G401 (cell line): ENCODE measurements around the gene NKD1. TPM values are rescaled to one million over a fixed set of nuclear protein-coding genes. Genes with fewer than 3 reads are reported as not detected.

Experiments
- DNase-seq: peaks from one replicate; pipeline ENCODE4 v3.0.0-alpha.2; 2015; ENCODE audit warnings: low spot score
- in situ Hi-C: cut with HindIII; loops from 2 replicates; pipeline ENCODE4 v1.10.0; 2016; ENCODE audit warnings: low sequenced_read_pairs, mixed read lengths
- total RNA-seq: library from RNA; depleted of rRNA; stranded (reverse); fragments of >200 nt; shearing (Covaris generic); gene quantifications from 2 replicates; pipeline ENCODE4 v1.2.3, GENCODE V29; 2014

Gene NKD1
- total RNA-seq, 1 experiment from 2014 or later, result not detected

GRCh38 chr16:50631985-50632576 lies 83.9 kb downstream of the NKD1 start:
- DNase-seq, result no peak
- in situ Hi-C loops, result no loop called here

- in situ Hi-C loops, result no loop called here
- no peak for DNase-seq
These were observed 85.0 kb downstream of the NKD1 start for GRCh38 chr16:50632927-50633800.

GRCh38 chr16:50634090-50634489 lies 85.9 kb downstream of the NKD1 start:
- DNase-seq, result no peak
- in situ Hi-C loops, result no loop called here

DNA sequence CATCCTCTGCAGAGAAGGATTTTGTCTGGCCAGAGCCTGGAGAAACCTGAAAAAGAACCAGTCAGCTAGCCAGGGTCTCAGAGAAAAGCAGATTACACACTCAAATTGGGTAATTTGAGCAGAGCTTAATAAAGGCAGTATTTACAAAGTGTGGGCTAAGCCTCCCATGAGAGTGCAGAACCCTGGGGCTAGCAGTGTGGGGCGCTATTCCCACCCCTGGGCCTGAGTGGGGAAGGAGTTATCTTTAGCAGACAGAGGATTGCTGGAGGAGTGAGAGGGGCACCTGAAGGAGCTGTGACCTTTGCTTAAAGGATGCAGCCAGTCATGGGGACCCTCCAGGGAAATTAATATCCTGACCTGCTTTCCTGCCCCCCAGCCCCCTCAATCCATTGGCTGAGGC lies 86.8 kb downstream of the NKD1 start:
- no peak for DNase-seq
- in situ Hi-C loops, result no loop called here

DNA sequence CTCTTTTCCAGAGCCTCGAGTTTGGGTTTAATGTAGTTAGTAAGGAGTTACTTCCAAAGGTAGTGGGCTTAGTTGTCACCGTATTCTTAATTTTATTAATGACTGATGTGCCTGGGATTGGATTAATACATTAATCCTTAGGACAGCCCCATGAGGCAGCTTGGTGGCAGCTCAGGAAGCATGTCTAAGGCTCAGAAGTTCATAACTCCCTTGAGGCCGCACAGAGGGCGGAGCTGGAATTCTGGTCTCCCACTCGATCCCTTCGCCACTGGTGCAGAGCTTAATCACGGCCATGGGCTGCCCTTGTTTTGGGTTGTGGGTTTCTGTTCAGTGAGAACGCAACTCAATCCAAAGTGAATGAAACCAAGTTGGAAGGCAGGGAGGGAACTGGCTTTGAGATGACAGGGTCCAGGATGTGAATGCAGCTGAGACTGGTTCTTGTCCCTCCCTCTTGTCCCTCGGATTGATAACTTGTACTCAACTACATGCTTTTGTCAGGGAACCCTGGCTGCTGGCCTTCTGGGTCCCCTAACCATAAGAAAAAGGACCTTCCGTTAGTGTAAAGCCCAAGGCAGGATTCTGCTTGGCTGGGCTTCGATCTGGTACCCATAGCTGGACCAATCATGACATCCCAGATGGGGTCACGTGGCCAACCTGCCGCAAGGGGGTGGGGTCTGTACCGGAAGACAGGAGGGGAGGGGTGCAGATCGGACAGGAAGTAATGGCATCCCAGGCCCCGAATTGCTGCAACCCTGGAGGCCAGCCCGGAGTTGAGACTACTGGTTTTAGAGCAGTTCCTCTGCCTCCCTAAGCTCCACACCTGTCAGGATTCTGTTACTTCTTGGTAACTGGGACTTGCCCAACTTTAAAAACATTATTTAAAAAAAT lies 87.6 kb downstream of the NKD1 start:
- in situ Hi-C loops, result no loop called here
- no peak for DNase-seq

DNA sequence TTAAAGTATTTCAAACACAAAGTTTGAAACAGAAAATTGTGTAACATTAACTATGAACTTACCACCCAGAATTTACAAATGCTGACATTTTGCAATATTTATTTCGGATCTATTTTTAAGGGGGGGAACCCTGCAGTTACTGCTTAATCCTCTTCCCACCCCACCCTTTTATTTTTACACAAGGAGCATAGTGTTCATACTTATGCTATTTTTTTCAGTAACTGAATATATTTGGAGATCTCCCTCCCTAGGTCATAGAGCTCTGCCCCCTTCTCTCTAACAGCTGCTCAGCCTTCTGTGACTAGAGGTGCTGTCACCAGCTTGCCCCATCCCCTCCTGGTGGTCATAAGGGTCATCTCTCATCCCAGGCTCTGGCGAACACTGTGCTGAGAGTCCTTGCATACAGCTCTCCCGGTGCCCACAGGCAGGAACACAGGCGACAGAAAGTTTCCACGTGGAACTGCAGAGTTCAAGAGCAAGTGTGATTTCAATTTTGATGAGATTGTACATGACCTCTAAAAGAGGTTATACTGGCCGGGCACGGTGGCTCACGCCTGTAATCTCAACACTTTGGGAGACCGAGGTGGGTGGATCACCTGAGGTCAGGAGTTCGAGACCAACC lies 88.7 kb downstream of the NKD1 start:
- in situ Hi-C loops, result no loop called here
- DNase-seq, result no peak

DNA sequence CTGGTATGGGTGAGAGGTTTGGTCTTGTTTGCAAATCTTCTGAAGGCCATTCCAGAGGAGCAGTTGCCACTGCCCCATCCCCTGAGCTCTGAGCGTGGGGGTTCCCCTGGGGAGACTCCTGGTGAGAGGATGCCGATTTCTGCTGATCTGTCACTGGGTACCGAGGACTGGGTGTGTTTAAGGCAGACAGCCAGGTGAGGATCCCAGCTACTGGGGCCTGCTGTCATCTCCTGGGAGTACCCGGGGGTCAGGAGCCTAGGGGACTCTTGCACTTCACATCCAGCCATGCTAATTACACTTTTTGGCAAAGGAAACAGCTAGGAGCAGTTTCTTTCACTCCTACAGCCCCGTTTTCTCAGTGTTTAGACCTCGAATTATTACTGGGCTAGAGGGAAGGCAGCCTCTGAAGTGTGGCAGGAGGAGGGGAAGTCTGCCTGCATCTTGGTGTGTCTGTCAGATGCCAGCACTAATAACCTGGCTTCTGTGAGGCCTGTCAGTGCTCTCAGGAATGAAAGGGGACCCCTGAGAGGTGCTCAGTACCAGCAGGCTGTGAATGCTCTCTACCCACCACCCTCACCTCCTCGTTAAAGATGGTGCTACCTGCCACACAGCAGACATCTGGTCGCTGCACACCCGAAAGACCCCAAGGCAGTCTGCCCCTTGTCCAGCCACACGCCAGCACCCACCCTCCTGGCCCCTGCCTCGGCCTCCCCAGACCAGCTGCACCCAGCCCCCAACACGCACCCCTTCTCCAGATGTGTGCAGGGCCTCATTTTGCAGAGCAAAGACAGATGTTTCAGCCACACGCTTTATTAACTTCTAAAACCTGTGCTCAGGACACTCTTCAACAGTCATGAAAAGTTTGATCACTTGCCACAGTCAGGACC lies 89.8 kb downstream of the NKD1 start:
- in situ Hi-C loops, result no loop called here
- no peak for DNase-seq

- no peak for DNase-seq
- in situ Hi-C loops, result no loop called here
These were observed 90.8 kb downstream of the NKD1 start for GRCh38 chr16:50638816-50639670.

DNA sequence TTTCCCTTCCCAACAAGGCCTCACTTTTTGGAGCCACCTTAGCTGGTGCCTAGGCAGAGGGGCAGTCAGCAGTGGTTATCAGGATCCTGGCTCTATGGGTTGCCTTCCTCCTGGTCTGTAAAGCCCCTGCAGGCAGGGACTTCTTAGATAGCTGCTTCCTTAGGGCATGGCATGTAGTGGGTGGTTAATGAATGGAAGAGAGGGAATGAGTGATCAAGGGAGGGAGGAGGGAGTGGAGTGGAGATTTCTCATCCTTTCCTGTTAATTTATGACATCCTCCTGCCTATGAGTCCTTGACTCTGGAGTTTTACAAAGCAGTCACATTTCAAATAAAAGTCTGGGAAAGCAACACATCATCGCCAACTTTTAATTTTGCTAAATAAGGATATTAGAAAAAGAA lies 92.2 kb downstream of the NKD1 start:
- no peak for DNase-seq
- in situ Hi-C loops, result no loop called here

DNA sequence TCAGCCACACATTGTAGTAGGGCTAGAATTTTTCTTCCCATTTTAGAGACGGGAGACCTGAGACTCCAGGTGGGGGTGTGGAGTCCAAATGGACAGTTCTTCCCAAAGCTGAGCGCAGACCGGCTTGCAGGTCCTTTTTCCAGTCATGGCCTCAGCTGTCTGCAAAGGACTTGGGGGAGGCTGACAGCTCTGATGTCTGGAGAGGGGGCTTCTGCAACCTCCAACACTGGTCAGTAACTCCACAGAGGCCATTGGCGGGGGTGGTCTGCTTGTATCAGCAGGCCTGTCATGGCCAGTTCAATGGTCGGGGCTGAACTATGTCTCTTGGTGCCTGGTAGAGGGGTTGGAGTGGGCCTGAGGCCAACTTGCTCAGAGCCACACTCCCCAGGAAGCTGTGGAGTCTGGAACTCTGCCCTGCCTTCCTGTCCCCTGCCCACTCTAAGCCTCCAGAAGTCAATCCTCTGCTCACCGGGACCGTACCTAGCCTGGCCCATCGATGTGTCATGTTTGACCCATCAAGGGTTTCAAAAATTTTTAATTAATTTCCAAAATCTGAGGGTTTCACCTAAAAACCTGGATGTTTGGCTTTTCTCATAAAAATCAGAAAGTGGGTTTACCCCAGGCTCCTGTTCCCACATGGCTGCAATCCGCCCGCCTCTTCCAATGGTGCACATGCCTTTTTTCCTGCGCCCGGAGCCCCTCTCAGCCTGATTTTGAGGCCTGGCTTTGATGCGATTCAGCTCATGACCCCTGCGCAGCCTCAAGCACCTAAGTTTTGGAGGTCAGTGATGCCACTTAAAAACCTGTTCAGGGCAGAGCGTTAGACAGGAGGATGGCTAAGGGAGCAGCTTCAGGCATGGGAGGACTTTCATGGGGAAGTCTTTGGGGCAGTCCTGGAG lies 93.0 kb downstream of the NKD1 start:
- DNase-seq, result no peak
- in situ Hi-C loops, result no loop called here

- in situ Hi-C loops, result no loop called here
These were observed 93.6 kb downstream of the NKD1 start for GRCh38 chr16:50641818-50642187.

DNA sequence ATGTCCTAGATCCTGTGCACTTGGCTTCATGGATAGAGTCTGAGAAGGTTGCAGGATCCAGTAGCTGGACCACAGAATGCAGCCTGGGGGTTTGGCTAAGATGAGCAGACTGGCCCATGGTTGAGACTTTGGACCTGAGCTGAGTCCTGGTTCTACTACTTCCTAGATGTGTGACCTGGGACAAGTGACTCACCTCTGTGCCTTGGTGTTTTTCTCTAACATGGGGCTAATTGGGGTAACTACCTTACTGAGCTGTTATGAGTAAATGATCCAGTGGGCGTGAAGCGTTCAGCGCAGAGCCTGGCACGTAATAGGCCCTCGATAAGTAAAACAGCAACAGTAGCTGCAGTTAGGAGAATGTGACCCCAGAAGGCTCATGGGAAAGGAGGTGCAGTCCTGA lies 94.2 kb downstream of the NKD1 start:
- no peak for DNase-seq
- in situ Hi-C loops, result no loop called here

More at GRCh38 chr16:50641818-50642187, 93.6 kb downstream of the NKD1 start:
- DNase-seq, result no peak

GRCh38 chr16:50643192-50643591 lies 95.0 kb downstream of the NKD1 start:
- no peak for DNase-seq
- in situ Hi-C loops, result no loop called here

- DNase-seq, result no peak
- in situ Hi-C loops, result no loop called here
These were observed 96.0 kb downstream of the NKD1 start for GRCh38 chr16:50644245-50644644.

GRCh38 chr16:50644729-50645128 lies 96.5 kb downstream of the NKD1 start:
- in situ Hi-C loops, result no loop called here
- DNase-seq, result peak; percentile 29

GRCh38 chr16:50645563-50646220 lies 97.5 kb downstream of the NKD1 start:
- in situ Hi-C loops, result no loop called here

More at GRCh38 chr16:50645563-50646220, 97.5 kb downstream of the NKD1 start:
- no peak for DNase-seq
